Upper lobe of right lung (tissue), 1 donor: Measurements from ENCODE around the gene TATDN3. TPM values are rescaled to one million over a fixed set of nuclear protein-coding genes. Genes with fewer than 3 reads are reported as not detected.
A peak's percentile ranks its signal among the peaks of the same experiment; 100 is the strongest.

Experiments used
- ATAC-seq: fragments of 200-7000 bp; cut with Tn5 transposase; one replicate; pipeline ENCODE4 v1.9.1; 2020; ENCODE audit warnings: mild to moderate bottlenecking, moderate library complexity
- DNase-seq: peaks from one replicate; pipeline ENCODE4 v3.0.0-alpha.2; 2020
- H3K27ac ChIP-seq: fragments of 200-600 bp; one replicate; pipeline ENCODE4 v1.8.0; 2022
- H3K27me3 ChIP-seq: fragments of 200-600 bp; one replicate; pipeline ENCODE4 v1.8.0; 2022; ENCODE audit warnings: mild to moderate bottlenecking
- H3K36me3 ChIP-seq: fragments of 200-600 bp; one replicate; pipeline ENCODE4 v1.8.0; 2022
- H3K4me1 ChIP-seq: fragments of 200-600 bp; one replicate; pipeline ENCODE4 v1.8.0; 2022
- H3K4me3 ChIP-seq: fragments of 200-600 bp; one replicate; pipeline ENCODE4 v1.8.0; 2022; ENCODE audit warnings: mild to moderate bottlenecking
- H3K9me3 ChIP-seq: fragments of 200-600 bp; one replicate; pipeline ENCODE4 v1.8.0; 2022
- intact Hi-C: fragments of 100-400 bp; cut with DNase I; formaldehyde crosslinking; loops from one replicate; pipeline ENCODE4 v1.11.0; 2022
- total RNA-seq: library from RNA; stranded (reverse); fragmentation: NEBNext Ultra II Directional; extraction: Animal tissue kit (Norgen Biotek cat#: 25700); gene quantifications from one replicate; pipeline ENCODE4 v1.2.1, GENCODE V29; 2021
- TF ChIP-seq, protein P1 (sequence below): fragments of 200-600 bp; IDR thresholded peaks from one replicate; pipeline ENCODE4 v1.8.0; 2022; ENCODE audit warnings: antibody characterized with exemption
- donor health status: DM: no; HTN: yes; CAD: no; lungs with severe emphysema.

The TATDN3 gene
- total RNA-seq, 1 donor from 2014 or later: 13.0 TPM

DNA sequence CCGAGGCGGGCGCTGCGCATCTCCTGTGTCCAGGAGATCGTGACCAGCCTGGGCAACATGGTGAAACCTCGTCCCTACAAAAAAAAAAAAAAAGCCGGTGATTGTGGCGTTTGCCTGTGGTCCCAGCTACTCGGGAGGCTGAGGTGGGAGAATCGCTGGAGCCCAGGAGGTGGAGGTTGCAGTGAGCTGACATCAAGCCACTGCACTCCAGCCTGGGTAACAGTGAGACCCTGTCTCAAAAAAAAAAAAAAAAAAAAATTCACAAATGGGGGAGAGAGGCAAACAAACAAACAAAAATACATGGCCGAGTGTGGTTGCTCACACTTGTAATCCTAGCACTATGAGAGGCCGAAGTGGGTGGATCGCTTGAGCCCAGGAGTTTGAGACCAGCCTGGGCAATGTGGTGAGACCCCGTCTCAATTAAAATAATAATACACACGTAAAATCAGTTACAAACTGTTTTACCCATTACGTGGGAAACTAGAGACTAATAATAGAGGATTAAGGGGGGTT, 758 bp downstream of the TATDN3 start:
- TF ChIP-seq, protein P1, sequence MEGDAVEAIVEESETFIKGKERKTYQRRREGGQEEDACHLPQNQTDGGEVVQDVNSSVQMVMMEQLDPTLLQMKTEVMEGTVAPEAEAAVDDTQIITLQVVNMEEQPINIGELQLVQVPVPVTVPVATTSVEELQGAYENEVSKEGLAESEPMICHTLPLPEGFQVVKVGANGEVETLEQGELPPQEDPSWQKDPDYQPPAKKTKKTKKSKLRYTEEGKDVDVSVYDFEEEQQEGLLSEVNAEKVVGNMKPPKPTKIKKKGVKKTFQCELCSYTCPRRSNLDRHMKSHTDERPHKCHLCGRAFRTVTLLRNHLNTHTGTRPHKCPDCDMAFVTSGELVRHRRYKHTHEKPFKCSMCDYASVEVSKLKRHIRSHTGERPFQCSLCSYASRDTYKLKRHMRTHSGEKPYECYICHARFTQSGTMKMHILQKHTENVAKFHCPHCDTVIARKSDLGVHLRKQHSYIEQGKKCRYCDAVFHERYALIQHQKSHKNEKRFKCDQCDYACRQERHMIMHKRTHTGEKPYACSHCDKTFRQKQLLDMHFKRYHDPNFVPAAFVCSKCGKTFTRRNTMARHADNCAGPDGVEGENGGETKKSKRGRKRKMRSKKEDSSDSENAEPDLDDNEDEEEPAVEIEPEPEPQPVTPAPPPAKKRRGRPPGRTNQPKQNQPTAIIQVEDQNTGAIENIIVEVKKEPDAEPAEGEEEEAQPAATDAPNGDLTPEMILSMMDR: no peak
- DNase-seq: no peak
- H3K27me3 ChIP-seq: no peaks in the 10 kb centered on the region
- H3K9me3 ChIP-seq: no peaks in the 10 kb centered on the region
- intact Hi-C loops: no loop called here
- H3K4me1 ChIP-seq: peaks cover 20% of the 10 kb centered on the region
- peaks cover 14% of the 10 kb centered on the region for H3K36me3 ChIP-seq
- peak overlapping the region; percentile 97 for H3K27ac ChIP-seq
- no peak for ATAC-seq
- H3K4me3 ChIP-seq: peak overlapping the region; percentile 99

DNA sequence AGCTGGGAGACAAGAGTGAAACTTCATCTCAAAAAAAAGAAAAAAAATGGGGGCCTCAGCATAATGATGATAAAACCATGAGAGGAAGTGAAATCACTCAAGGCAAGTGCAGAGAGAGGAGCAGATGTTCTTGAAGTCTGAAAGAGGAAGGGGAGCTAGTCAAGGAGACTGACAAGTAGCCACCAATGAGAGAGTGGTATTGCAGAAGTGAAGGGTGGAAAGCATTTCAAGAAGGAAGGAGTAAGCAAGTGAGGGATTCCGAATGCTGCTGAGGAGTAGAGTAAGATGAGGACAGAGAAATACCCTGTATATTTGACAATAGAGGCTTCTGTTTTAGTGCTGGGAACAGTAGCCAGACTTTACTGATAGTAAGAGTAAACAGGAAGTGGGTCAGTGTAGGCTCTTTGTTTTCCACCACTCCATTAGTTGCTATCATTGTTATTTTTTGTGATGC, 2.9 kb downstream of the TATDN3 start:
- peaks cover 34% of the 10 kb centered on the region for H3K36me3 ChIP-seq
- no peak for DNase-seq
- H3K27ac ChIP-seq: no peak overlapping the region
- intact Hi-C loops: no loop called here
- no peaks in the 10 kb centered on the region for H3K27me3 ChIP-seq
- H3K4me1 ChIP-seq: peaks cover 20% of the 10 kb centered on the region
- H3K4me3 ChIP-seq: peak overlapping the region; percentile 2
- TF ChIP-seq, protein P1: no peak
- H3K9me3 ChIP-seq: no peaks in the 10 kb centered on the region
- ATAC-seq: peak; percentile 59

DNA sequence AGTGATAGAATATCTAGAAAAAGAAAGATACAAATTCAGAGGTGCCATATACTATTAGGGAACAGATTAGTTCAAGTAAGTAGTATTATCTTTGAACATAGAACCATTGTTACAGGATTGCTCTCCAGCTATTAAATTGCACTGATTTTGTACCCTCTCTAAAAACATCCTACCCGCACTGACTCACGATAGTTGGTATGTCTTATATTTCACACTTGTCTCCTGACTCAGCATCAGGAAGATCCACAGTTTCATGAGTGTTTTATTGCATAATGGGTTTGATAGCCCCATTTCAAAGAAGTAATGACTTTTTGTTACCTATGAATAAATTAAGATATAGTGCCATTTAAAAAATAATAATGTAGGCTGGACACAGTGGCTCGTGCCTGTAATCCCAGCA, 6.0 kb downstream of the TATDN3 start:
- Histone ChIP-seq H3K9me3 (no peaks in the 10 kb centered on the region), H3K4me3 (no peak overlapping the region), H3K27me3 (no peaks in the 10 kb centered on the region), H3K36me3 (peaks cover 60% of the 10 kb centered on the region), H3K4me1 (peaks cover 3% of the 10 kb centered on the region), H3K27ac (no peak overlapping the region)
- ATAC-seq (no peak), DNase-seq (no peak)
- intact Hi-C loops: no loop called here
- TF ChIP-seq, protein P1: no peak

DNA sequence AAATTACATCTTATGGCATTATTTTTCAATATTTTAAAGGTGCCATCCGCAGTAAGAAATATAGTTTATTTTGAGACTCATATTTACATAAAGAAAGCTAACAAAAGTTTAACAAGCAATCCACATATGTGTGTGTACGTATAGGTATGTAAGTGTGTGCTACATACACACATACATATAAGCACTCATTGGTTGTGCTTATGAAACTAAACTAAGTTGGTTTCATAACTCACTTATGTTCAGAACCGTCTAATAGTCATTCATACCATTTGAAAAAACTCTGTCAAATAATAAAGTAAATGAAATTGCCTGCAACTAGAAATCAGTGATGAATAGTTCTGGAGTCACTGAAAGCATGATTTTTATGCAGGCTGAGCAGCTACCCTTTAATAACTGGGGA, 14.1 kb downstream of the TATDN3 start:
- Histone ChIP-seq H3K36me3 (peaks cover 68% of the 10 kb centered on the region), H3K4me1 (no peaks in the 10 kb centered on the region), H3K9me3 (no peaks in the 10 kb centered on the region), H3K27ac (no peak overlapping the region), H3K27me3 (no peaks in the 10 kb centered on the region), H3K4me3 (no peak overlapping the region)
- intact Hi-C loops: no loop called here
- DNase-seq (no peak), ATAC-seq (no peak)
- TF ChIP-seq, protein P1: no peak

DNA sequence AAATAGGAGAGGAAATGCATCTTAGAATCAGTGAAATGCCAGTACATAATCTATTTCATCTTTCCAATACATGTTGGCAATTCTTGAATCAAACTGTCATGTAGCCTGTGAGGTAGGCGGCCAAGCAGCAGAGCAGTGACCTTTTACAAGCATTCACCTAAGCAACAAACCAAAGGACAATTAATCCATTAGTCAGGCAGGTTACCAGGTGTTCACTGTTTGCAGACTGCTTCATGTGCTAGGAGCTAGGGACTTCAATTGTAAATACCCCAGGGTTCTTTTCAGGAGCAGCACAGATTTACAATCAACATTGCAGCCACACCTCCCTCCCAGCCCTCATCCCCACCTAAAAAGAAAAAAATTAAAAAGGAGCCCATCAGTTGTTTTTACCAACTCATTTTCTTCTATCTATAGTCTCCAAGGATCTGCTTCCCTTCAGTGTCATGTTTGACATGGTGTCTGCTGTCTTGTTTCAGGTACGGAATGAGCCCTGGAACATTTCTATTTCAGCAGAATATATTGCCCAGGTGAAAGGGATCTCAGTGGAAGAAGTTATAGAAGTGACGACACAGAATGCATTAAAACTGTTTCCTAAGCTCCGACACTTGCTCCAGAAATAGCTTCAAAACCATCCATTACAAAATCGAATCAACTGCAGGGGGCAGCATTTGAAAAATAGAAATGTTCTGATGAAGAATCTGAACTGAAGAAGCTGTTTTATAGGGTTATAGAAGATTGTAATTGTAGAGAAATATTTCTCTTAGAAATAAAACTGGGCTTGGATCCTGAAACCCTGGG, 23.0 kb downstream of the TATDN3 start:
- ATAC-seq: no peak
- TF ChIP-seq, protein P1: peak; percentile 35
- Histone ChIP-seq H3K27ac (no peak overlapping the region), H3K4me1 (peaks cover under 1% of the 10 kb centered on the region), H3K27me3 (no peaks in the 10 kb centered on the region), H3K4me3 (no peak overlapping the region), H3K36me3 (peaks cover 10% of the 10 kb centered on the region), H3K9me3 (no peaks in the 10 kb centered on the region)
- intact Hi-C loops: loop anchor here (10.0 kb wide), 1 partner anchor 180 kb away; no protein-coding TSS in a partner anchor
- no peak for DNase-seq
